NCI-H1436 treated with DMSO at 0.1 percent for 48 hours (cell line): Measurements from ENCODE around the gene DRAXIN.
"Not testable (repeated sequence)": the region's sequence is repeated elsewhere in the genome, so short reads cannot be mapped to it uniquely, and the experiment has no call there.

ENCODE experiments used
- DNase-seq: peaks from one replicate; lab custom pipeline; 2025; lab: John Stamatoyannopoulos, UW

The DRAXIN gene, protein sequence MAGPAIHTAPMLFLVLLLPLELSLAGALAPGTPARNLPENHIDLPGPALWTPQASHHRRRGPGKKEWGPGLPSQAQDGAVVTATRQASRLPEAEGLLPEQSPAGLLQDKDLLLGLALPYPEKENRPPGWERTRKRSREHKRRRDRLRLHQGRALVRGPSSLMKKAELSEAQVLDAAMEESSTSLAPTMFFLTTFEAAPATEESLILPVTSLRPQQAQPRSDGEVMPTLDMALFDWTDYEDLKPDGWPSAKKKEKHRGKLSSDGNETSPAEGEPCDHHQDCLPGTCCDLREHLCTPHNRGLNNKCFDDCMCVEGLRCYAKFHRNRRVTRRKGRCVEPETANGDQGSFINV

DNA sequence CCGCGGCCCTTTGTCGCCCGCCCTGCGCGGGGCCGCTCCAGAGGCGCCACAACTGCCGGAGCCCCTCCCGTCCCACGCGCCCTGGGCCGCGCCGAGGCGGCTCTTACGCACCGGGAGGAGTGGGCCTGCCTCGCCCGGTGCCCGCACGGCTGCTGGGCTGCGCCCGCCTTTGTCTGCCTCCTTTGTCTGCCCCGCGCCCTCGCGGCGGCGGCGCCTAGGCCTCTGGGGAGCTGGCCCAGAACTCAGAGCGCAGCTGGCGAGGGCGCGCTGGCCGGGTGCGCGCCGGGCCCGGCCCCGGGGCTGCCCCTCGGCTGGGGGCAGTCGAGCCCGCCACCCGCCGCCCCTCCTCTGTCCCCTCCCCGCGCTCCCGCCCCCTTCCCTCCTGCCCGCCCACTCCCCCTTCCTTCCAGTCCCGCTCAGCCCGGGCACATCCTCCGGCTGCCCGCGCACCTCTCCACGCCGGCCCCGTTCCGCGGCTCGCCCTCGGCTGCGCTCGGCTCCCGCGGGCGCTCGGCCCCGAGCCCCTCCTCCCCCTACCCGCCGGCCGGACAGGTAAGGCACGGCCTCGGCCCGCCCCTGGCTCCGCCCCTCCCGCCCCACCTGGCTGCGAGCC, at the start of gene DRAXIN:
Gene DRAXIN (plus strand): TSS at position 409 of the 613 bp plus-strand sequence. CDS start 14,549 bp downstream, outside the sequence.
- DNase-seq = no peak

DNA sequence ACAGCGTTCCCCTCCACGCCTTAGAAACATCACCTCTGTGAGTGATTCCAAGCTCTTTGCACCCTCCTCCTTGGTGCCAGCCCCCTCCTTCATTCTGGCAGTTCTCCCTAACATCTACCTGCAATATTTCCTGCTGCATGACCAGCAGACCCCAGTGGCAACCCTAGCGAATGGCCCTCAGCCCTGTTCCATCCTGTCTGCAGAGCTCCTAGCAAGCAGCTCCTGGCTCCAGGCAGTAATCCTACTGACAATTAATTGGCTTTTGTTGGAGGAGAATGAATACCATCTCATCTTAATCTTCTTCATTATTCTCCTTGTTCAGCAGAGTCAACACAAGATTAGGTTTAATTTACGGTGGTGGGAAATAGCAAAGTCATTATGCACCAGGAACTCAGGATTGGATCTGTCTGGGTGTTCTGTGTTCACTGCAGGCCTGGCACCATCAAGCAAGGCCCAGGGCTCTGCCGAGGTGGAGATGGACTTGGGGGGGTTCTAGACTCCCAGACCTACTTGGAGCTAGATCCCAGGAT, 49.7 kb upstream of the DRAXIN start:
- DNase-seq = no peak

DNA sequence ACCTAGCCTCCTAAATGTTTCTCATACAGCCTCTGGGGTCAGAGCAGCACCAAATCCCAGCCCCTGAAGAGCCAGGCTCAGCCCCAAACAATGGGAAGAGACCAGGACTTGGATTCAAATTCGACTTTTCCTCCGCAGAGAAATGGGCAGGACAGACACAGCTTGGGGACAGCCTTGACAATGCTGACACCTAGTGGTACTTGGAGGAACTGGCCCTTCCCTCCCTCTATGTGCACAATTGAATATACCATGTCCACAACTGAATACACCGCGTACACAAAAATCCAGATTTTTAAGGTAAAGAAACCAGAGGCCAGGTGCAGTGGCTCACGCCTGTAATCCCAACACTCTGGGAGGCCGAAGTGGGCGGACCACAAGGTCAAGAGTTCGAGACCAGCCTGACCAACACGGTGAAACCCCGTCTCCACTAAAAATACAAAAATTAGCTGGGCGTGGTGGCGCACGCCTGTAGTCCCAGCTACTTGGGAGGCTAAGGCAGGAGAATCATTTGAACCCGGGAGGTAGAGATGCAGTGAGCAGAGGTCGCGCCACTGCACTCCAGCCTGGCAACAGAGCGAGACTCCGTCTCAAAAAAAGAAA, 49.0 kb upstream of the DRAXIN start:
- not testable (repeated sequence) for DNase-seq

DNA sequence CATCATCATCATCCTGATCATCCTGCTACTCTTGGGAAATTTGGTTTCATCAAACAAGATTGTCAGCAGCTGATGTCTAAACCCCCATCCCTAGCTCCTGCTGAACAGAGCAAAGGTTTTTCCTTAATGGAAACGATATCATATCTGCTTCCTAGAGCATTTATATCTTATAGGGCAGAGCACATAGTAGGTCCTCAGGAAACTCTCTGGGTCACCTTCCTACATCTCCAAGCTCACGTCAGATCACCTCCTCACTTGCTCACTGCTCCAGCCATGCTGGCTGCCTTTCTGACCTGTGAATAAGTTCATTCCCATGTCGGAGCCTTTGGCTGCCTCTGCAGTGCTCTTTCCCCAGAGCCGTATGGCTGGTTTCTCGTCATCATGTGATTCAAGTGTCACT, 47.7 kb upstream of the DRAXIN start:
- no peak for DNase-seq

DNA sequence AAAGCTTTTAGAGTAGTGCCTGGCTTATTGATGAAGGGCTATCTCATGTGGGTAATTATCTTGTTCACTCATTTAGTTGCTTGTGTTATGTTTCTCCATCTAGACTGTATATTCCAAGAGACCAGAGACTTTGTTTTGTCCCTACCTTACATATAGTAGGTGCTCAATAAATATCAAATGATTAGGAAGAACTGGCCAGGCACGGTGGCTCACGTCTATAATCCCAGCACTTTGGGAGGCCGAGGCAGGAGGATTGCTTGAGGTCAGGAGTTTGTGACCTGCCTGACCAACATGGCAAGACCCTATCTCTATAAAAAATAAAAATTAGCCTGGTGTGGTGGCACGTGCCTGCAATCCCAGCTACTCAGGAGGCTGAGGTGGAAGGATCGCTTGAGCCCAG, 46.2 kb upstream of the DRAXIN start:
- DNase-seq = no peak

DNA sequence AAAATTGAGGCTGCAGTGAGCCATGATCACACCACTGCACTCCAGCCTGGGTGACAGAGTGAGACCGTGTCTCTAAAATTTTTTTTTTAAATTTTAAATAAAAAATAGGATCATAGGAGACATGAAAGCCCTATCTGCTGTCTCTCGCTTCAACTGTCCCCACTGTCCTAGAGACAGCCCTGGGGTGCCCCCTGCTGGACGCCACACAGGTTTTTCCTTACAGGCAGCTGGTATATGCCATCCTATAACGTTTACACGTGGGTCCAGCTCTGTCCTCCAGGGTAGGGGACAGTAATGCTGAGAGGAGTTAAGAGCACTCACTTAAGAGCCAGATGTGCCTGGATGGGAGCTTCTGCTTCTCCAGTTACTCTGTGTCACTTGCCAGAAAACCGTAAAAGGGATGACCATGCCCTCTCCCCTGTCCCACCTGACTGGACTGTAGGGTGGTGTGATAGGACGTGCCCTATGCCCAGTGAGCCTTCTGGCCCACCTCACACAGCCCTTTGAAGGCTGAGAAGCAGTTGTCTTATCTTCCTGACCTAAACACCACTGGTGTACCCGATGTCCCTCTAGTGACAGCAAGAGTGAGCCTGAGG, 45.7 kb upstream of the DRAXIN start:
- DNase-seq = no peak

DNA sequence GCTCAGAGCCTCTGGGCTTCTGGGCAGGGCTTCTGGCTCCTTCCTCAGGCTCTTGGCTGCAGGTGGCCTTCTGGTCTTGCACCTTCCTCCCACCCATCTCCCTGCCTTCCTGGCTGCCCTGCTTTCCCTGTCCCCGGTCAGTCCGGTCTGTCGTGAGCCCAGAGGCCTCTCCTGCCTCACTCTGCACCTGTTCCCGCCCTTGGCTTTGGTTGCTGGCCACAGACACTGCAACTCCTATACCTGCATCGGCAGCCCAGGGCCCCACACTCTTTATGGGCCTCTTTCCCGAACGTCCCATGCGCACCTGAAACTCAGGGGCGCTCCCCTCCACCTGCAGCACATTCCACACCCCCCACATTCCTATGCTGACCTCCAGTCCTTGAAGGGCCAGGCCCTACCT, 45.2 kb upstream of the DRAXIN start:
- DNase-seq = no peak

DNA sequence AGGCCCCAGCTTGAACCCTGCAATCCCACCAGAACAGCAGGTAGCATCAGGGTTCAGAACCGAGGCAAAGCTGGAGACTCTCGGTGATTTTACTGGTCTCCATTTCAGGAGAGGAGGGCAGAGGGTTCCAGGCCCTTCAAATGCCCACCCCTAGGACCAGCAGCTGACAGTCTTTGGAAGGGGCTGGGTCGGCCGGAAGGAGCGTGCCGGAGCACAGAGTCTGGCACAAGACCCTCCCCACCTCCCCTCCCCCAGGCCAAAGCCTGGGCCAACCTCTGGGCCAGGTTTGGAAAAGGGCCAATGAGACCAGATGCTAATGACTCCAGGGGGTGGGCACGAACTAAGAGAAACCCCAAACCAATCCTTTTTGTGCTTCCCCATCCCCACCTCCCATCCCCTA, 44.2 kb upstream of the DRAXIN start:
- DNase-seq = no peak

DNA sequence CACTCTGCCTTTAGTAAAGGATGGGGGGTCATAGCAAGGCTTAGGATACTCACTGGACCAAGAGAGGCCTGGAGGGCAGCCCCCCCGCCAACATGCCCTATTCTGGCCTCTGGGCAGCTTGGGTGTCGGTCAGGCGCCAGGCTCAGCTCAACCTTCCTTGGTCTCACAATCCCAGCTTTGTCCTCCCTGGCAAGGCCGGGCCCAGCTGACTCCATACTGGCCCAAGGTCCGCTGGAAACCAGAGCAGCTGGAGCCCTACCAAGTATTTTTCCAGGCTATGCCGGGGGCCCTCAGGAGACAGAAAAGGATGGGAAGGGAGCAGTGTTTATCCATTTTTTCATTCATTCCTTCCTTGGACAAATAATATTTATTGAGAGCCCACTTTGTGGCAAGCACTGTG, 43.5 kb upstream of the DRAXIN start:
- DNase-seq = no peak

DNA sequence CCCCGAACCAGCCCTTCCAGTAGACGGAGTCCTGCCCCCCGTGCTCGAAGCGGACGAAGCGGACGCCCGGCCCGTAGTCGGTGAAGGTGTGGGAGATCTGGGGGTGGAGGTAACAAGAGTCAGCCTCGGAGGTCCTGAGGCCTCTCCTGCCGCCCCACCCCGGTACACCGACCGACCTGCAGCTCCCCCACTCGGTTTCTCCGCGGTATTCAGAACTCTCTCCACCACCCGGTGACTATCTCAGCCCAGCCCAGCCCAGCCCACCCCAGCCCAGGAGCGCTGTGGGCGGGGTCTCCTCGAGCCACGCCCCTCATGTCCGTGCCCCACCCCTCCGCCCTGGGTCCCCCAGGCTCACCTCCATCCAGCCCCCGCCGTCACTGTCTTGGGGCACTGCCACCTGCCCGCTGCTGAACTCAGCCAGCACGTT, 42.8 kb upstream of the DRAXIN start:
- no peak for DNase-seq

DNA sequence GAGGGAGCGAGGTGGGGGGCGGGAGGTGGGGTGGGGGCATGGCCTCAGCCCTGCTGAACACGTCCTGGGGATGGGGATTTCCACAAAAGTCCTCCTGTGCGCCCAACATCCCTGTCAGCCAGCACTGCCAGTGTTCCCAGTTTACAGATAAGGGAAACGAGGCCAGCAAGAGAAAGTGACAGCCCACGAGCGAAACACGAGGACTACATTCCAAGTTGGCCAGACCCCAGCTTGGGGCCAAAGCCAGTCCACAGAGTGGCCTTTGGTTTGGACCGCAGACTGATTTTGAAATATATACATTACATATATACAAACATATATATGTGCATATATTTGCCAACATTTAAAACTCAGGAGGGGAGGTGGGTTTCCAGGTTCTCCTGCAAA, 42.3 kb upstream of the DRAXIN start:
- no peak for DNase-seq

DNA sequence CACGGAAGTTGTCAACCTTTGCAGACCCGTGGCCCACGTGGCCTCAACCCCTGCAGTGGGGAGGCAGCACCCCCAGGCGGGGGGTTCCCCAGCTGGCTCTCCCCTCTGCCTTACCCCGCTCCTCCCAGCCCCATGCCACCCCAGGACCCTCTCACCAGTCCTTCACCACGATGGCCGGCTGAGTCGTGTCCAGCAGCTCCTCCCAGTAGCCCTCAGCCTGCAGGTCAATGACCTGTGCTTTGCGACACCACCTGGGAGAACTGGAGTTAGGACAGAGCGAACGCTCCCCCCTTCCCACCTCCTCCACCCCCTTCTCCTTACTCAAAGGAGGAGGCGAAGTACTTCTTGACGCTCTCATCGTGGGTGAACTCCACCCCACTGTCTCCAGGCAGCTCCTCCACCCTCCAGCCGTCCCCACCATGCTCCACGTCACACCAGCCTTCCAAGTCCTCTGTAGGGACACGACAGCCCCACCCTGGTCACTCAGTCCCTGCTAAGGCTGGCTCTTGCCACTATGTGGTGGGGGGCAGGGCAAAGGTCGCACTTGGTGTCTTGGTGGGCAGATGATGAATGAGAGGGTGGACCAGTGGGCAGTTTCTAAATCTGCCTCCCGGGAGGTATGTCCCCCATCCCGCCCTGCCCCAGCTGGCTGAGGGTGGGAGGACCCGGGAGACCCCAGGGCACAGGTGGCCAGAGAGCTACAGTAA, 41.7 kb upstream of the DRAXIN start:
- DNase-seq = no peak

DNA sequence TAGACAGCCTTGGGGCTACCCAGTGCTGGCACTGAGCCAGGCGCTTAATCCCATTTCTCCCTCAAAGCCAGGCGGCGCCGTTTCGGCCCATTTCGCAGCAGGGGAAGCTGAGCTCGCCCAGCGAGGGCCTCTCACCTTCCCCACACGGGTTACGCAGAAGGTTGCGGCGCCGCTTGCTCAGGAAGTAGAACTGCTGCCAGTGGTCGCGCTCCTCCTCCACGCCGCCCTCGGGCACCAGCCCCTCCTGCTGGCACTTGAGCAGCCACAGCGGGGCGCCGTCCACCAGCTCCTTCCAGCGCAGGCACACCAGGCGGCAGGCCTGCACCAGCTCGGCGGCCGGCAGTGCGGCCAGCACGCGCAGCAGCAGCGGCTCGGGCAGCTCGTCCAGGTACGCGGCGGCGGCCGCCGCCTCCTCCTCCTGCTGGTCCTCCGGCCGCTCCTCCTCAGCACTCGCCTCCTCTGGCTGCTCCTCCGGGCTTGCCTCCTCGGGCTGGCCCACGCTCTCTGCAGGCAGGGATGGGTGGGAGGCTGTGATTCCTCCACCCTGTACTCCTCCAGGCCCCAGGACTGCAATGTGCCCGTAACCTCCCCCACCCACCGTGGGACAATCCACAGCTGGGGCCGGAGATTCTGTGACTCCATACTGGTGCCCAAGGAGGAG, 41.0 kb upstream of the DRAXIN start:
- no peak for DNase-seq

DNA sequence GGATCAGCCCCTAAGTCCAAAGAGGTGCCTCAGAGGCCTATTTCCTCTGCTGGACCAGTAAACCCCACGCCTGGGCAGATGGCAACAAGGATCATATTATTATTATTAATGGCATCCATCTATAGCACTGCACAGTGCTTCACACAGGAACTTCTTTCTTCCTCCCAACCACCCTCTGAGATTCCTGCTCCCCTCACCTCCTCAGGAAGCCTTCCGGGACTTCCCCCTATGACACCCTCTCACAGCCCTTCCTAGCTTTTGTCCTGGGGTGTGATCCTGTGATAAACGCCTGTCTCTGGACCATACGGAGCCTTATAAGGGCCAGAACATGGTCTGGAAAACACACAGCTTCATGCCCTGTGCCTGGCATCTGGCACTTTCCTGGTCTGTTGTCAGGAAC, 40.5 kb upstream of the DRAXIN start:
- no peak for DNase-seq

DNA sequence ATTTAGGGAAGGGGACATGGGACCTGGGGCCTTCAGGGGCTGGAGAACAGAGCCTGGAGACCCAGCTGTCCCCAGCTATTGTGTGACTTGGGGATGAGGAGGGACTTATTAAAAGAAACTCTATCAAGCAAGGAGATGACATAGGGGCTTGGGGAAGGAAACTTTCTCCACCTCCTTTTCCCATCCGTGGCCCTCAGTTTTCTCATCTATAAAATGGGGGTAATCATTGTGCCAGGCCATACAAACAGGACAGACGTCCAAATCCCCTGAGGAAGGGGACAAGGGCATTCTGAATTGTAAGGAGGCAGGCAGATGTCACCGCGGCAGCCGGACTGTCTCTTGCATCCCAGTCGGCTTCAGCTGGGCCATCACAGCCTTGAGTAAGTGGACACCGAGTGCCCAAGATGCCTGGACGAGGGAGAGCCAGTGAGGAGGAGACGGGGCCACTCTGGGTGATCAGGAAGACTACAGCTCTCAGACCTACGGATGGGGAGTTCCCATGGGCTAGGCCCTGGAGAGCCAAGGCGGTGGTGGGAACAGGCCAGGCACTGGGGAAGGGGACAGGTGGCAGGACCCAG, 39.2 kb upstream of the DRAXIN start:
- DNase-seq = no peak

DNA sequence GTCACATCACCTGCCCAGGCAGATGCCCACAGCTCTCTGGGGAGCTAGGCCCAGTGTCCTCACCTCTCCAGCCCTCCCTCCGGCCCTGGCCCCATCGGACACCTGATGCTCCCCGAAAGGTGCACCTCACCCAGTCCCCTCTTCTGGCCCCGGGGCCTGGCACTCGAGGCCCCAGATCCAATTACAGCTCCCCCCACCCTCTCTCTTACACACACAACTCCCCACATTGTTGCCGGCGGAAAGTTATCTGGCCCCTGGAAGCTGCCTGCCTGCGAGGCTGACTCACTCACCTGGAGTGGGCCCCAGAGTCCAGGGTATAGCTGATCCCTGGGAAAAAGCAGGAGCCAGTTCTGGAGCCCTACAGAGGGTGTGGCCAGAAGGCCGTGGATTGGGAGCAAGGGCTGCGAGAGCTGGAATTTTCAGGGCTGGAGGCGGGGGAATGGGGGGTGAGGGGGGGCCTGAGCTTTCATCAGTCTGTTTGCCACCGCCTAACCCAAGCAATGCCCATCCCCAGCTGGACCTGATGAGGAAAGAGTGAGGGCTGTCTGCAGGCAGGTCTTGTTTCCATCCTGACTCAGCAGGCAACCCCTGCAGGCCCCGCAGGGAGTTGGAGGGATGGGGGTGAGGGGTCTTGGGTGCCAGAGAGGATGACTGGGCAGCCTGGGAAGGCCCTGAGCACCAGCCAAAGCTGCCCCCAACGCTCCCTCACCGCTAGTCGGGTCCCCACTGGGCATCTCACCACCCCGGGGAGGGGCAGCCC, 38.2 kb upstream of the DRAXIN start:
- no peak for DNase-seq

DNA sequence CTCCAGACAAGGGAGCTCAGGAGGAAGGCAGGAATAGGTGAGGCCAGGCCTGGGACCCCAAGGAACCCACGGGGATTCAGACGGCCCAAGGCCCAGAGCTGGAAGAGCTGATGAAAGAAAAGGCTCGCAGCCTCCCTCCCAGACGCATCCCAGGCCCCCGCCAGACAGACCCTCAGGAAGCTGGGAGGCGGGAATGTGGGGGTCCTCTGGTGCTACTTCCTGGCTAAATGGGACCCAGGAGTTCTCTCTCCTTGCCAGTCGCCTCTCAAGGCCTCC, 37.7 kb upstream of the DRAXIN start:
- no peak for DNase-seq

DNA sequence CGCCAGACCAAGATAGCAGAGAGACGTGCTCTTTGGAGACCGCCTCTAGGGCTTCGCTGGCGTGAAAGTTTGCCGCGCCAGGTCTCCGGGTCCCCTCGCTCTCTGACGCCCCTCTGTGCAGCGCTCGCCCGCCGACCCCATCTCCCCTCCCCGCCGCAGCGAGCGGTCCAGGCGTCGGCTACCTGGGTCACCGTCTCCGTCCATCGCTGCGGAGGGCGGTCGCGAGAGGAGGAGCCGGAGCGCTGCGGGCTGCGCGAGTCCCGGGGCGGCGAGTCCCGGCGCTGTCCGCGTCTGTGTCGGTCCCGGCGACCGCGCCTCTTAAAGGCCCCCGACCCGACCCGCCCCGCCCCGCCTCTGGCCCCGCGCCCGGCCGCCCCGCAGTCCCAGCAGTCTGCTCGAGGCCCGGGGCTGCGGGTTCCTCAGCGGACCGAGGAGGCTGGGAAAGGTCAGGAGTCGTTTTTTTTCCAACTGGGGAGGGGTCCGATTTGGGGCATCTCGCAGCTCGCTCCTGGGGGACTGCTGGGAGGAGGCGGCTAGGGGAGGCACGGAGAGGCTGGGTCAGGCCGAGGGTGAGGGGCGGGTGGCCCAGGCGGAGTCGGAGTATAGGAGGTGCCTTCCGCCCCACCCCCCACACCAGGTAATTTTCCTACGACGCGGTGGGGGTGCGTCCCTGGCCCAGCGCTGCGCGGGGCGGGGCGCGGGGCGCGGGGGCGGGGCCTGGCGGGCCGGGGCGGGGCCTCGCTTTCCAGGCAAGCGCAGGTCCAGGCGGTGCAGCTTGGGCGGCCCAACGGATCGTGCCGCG, 37.2 kb upstream of the DRAXIN start, which contains the start of the genes FBXO2 and FBXO44:
Gene FBXO2 (minus strand): TSS at position 293 of the 802 bp plus-strand sequence. CDS start 89 bp downstream, at position 204.
Gene FBXO44 (plus strand): TSS at position 741 of the 802 bp plus-strand sequence. CDS start 959 bp downstream, outside the sequence.
- no peak for DNase-seq
